Activated CD8-positive, alpha-beta T cell treated with anti-CD3 and anti-CD28 coated beads for 36 hours (primary cell): ENCODE measurements around the gene RFNG. TPM values are rescaled to one million over a fixed set of nuclear protein-coding genes. Genes with fewer than 3 reads are reported as not detected.

Experiments used
- ATAC-seq: fragments of 200-7000 bp; cut with Tn5 transposase; one replicate; pipeline ENCODE4 v1.10.0; 2021; ENCODE audit warnings: mild to moderate bottlenecking, moderate library complexity
- CTCF ChIA-PET: fragments of 350-600 bp; sonication (Branson Sonifier 250); formaldehyde crosslinking; loops from one replicate; lab custom pipeline; 2021; ENCODE audit warnings: antibody characterized with exemption; lab: Charles Lee
- POLR2A ChIA-PET: fragments of 350-600 bp; sonication (Branson Sonifier 250); formaldehyde crosslinking; loops from one replicate; lab custom pipeline; 2021; ENCODE audit warnings: antibody characterized with exemption; lab: Charles Lee
- DNase-seq: peaks from one replicate; pipeline ENCODE4 v3.0.0-alpha.2; 2020
- H3K27ac Mint-ChIP-seq: one replicate; pipeline ENCODE4 v1.8.0; 2021; ENCODE audit warnings: mild to moderate bottlenecking, mixed read lengths
- H3K27me3 Mint-ChIP-seq: one replicate; pipeline ENCODE4 v1.8.0; 2021; ENCODE audit warnings: mixed read lengths
- H3K36me3 Mint-ChIP-seq: one replicate; pipeline ENCODE4 v1.8.0; 2021; ENCODE audit warnings: low read depth, mixed read lengths
- H3K4me1 Mint-ChIP-seq: one replicate; pipeline ENCODE4 v1.8.0; 2021; ENCODE audit warnings: low read depth, mixed read lengths
- H3K4me3 Mint-ChIP-seq: one replicate; pipeline ENCODE4 v1.8.0; 2021; ENCODE audit warnings: mild to moderate bottlenecking, moderate library complexity, mixed read lengths
- H3K9me3 Mint-ChIP-seq: one replicate; pipeline ENCODE4 v1.8.0; 2021; ENCODE audit warnings: mixed read lengths
- CTCF ChIP-seq: fragments of 200-600 bp; IDR thresholded peaks from one replicate; pipeline ENCODE4 v1.8.0; 2022; ENCODE audit warnings: antibody characterized with exemption, mild to moderate bottlenecking
- intact Hi-C: fragments of 100-400 bp; cut with micrococcal nuclease; formaldehyde crosslinking; loops from one replicate; pipeline ENCODE4 v1.10.0; 2022
- total RNA-seq, 2 experiments: library from RNA; stranded (reverse); gene quantifications; one replicate each; pipeline ENCODE4 v1.2.3, GENCODE V29; 2021

RFNG gene
- total RNA-seq, 2 experiments from 2014 or later, result 14.2 to 15.3 TPM

- peaks cover 14% of the 10 kb centered on the region for H3K4me1 Mint-ChIP-seq
- intact Hi-C loops, result no loop called here
- ATAC-seq, result no peak
- no peak for TF ChIP-seq CTCF
- no peak overlapping the region for H3K27ac Mint-ChIP-seq
- H3K9me3 Mint-ChIP-seq, result no peaks in the 10 kb centered on the region
- DNase-seq, result no peak
- peaks cover 1% of the 10 kb centered on the region for H3K36me3 Mint-ChIP-seq
- no peak overlapping the region for H3K4me3 Mint-ChIP-seq
- CTCF ChIA-PET, result no interaction called here
- POLR2A ChIA-PET, result interaction anchor here (0.6 to 7.4 kb wide), 2 partner anchors 10 to 60 kb away, joined by 3 to 98 read pairs; partner anchors contain the start of genes GPS1 and RFNG
- H3K27me3 Mint-ChIP-seq, result no peaks in the 10 kb centered on the region
Measured at GRCh38 chr17:82062984-82063368, 11.4 kb upstream of the RFNG start.

- no peaks in the 10 kb centered on the region for H3K9me3 Mint-ChIP-seq
- CTCF ChIA-PET, result no interaction called here
- H3K27me3 Mint-ChIP-seq, result no peaks in the 10 kb centered on the region
- TF ChIP-seq CTCF, result no peak
- no peak for ATAC-seq
- H3K4me1 Mint-ChIP-seq, result peaks cover 14% of the 10 kb centered on the region
- H3K36me3 Mint-ChIP-seq, result peaks cover 1% of the 10 kb centered on the region
- no peak for DNase-seq
- no peak overlapping the region for H3K4me3 Mint-ChIP-seq
- POLR2A ChIA-PET, result interaction anchor here (0.9 to 7.4 kb wide), 2 partner anchors 10 to 14 kb away, joined by 6 to 98 read pairs; partner anchors contain the start of genes GPS1 and RFNG
- no peak overlapping the region for H3K27ac Mint-ChIP-seq
- intact Hi-C loops, result no loop called here
Measured at GRCh38 chr17:82062076-82062983, 10.7 kb upstream of the RFNG start.

- DNase-seq, result no peak
- peaks cover 1% of the 10 kb centered on the region for H3K36me3 Mint-ChIP-seq
- peaks cover 11% of the 10 kb centered on the region for H3K4me1 Mint-ChIP-seq
- no peaks in the 10 kb centered on the region for H3K9me3 Mint-ChIP-seq
- TF ChIP-seq CTCF, result no peak
- H3K27me3 Mint-ChIP-seq, result no peaks in the 10 kb centered on the region
- H3K27ac Mint-ChIP-seq, result no peak overlapping the region
- no peak overlapping the region for H3K4me3 Mint-ChIP-seq
- intact Hi-C loops, result no loop called here
- CTCF ChIA-PET, result interaction anchor here (2.2 kb wide), 1 partner anchor 31 kb away, joined by 5 read pairs; no protein-coding TSS in a partner anchor
- POLR2A ChIA-PET, result interaction anchor here (0.9 to 7.4 kb wide), 3 partner anchors 9 to 27 kb away, joined by 4 to 98 read pairs (median 6); partner anchors contain the start of genes GPS1 and RFNG
- ATAC-seq, result no peak
Measured at GRCh38 chr17:82061047-82061925, 9.7 kb upstream of the RFNG start.

DNA sequence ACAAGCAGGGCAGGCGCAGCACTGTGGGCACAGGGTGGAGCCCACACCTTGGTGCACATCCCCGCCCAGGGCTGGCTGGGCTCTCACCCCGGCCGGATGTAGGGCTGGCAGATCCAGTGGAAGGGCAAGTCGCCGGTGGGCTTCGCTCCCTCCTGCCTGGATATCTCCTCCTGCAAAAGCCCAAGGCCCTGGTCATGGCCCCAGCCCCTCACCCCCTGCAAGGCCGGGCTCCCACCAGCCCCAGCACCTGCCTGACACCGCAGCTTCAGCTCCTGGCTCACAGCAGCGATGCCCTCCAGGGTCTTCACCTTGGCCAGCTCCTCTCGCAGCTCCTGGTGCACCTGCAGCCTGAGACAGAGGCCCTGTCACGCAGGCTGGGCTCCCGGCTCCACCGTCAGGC lies 9.0 kb upstream of the RFNG start:
- peaks cover 1% of the 10 kb centered on the region for H3K36me3 Mint-ChIP-seq
- ChIA-PET POLR2A (interaction anchor here (1.2 to 7.4 kb wide), 3 partner anchors 8 to 28 kb away, joined by 4 to 98 read pairs (median 4); partner anchors contain the start of genes GPS1 and RFNG), CTCF (interaction anchor here (2.2 kb wide), 1 partner anchor 30 kb away, joined by 5 read pairs; no protein-coding TSS in a partner anchor)
- H3K9me3 Mint-ChIP-seq, result no peaks in the 10 kb centered on the region
- intact Hi-C loops, result no loop called here
- ATAC-seq (no peak), DNase-seq (no peak)
- TF ChIP-seq CTCF, result no peak
- no peaks in the 10 kb centered on the region for H3K27me3 Mint-ChIP-seq
- peaks cover 9% of the 10 kb centered on the region for H3K4me1 Mint-ChIP-seq
- no peak overlapping the region for H3K27ac Mint-ChIP-seq
- no peak overlapping the region for H3K4me3 Mint-ChIP-seq
